Endodermal cell (in vitro differentiated cells): Measurements from ENCODE around the gene DNAJC17. TPM values are rescaled to one million over a fixed set of nuclear protein-coding genes. Genes with fewer than 3 reads are reported as not detected.

Experiments
- DNase-seq: peaks from one replicate; pipeline ENCODE4 v3.0.0-alpha.2; 2017
- H3K27ac ChIP-seq: 2 replicates; pipeline ENCODE4 v1.5.1; 2013; ENCODE audit warnings: mild to moderate bottlenecking, low read depth, low read length, moderate library complexity
- H3K27me3 ChIP-seq: 2 replicates; pipeline ENCODE4 v1.6.1; 2013; ENCODE audit warnings: mild to moderate bottlenecking, low read length, moderate library complexity; ENCODE audit not compliant: insufficient read depth, control insufficient read depth, poor library complexity, severe bottlenecking
- H3K36me3 ChIP-seq: 2 replicates; pipeline ENCODE4 v1.7.0; 2013; ENCODE audit warnings: mild to moderate bottlenecking, low read length, moderate library complexity; ENCODE audit not compliant: control insufficient read depth, insufficient read depth
- H3K4me1 ChIP-seq: one replicate; pipeline ENCODE4 v1.7.0; 2013; ENCODE audit warnings: low read length; ENCODE audit not compliant: control insufficient read depth, insufficient read depth
- H3K4me3 ChIP-seq: 2 replicates; pipeline ENCODE4 v1.5.1; 2013; ENCODE audit warnings: mild to moderate bottlenecking, low read length, moderate library complexity
- H3K9ac ChIP-seq: 2 replicates; pipeline ENCODE4 v1.6.1; 2013; ENCODE audit warnings: mild to moderate bottlenecking, low read length, moderate library complexity; ENCODE audit not compliant: poor library complexity, severe bottlenecking; ENCODE audit errors: extremely low read depth
- H3K9me3 ChIP-seq: 2 replicates; pipeline ENCODE4 v1.6.1; 2013; ENCODE audit warnings: mild to moderate bottlenecking, low read length, moderate library complexity; ENCODE audit not compliant: control insufficient read depth
- H3K27ac Mint-ChIP-seq: 2 replicates; pipeline ENCODE4 v1.8.0; 2020; ENCODE audit warnings: mixed read lengths
- H3K27me3 Mint-ChIP-seq: 2 replicates; pipeline ENCODE4 v1.8.0; 2021; ENCODE audit warnings: mild to moderate bottlenecking, mixed read lengths; ENCODE audit not compliant: insufficient read depth
- H3K36me3 Mint-ChIP-seq: 2 replicates; pipeline ENCODE4 v1.8.0; 2020; ENCODE audit warnings: low read depth, mixed read lengths
- H3K4me1 Mint-ChIP-seq: 2 replicates; pipeline ENCODE4 v1.8.0; 2020; ENCODE audit warnings: mixed read lengths
- H3K4me3 Mint-ChIP-seq: 2 replicates; pipeline ENCODE4 v1.8.0; 2020; ENCODE audit warnings: mild to moderate bottlenecking, moderate library complexity, mixed read lengths
- H3K9me3 Mint-ChIP-seq: 2 replicates; pipeline ENCODE4 v1.8.0; 2020; ENCODE audit warnings: mild to moderate bottlenecking, mixed read lengths
- WGBS, 2 experiments: methylation state at CpG; one replicate each; pipeline versions ENCODE4 v1.1.5 to v1.1.7; 2013; ENCODE audit warnings: missing lambda C conversion rate in 2 of 2, mixed read lengths in 1 of 2; ENCODE audit not compliant: insufficient coverage in 1 of 2, insufficient read length in 1 of 2; 5-methylcytosine and 5-hydroxymethylcytosine counted together
- total RNA-seq, 2 donors: library from RNA; stranded (reverse); fragmentation: NEBNext Ultra II Directional in 1 of 2; extraction: Animal tissue kit (Norgen Biotek cat#: 25700) in 1 of 2; gene quantifications; 2 replicates in 1 of 2; 3 replicates in 1 of 2; pipeline ENCODE4 v1.2.1, GENCODE V29; 2021
- TF ChIP-seq, protein P1 (sequence below): fragments of 200-600 bp; sonication (generic); conservative IDR thresholded peaks from 2 replicates; pipeline ENCODE4 v1.5.0; 2021; ENCODE audit warnings: antibody characterized with exemption, mild to moderate bottlenecking

Gene DNAJC17
- total RNA-seq, 2 donors from 2014 or later = 34.0 to 41.0 TPM

DNA sequence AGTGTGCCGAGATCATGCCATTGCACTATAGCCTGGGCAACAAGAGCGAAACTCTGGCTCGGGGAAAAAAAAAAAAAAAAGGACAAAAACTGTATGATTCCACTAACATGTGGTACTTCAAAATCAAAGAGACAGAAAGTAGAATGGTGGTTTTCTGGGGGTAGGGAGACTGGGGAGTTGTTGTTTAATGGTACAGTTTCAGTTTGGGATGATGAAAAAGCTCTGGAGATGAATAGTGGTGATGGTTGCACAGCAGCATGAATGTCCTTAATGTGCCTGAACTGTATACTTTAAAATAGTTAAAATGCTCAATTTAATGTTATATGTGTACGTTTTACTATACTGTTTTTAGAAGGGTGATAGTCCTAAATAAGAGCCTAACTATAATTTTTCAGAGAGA is 84.9 kb downstream of the DNAJC17 start:
- H3K4me1 ChIP-seq = no peaks in the 10 kb centered on the region
- H3K4me1 Mint-ChIP-seq = no peaks in the 10 kb centered on the region
- no peak overlapping the region for H3K9ac ChIP-seq
- H3K36me3 Mint-ChIP-seq = peaks cover 34% of the 10 kb centered on the region
- H3K9me3 ChIP-seq = no peaks in the 10 kb centered on the region
- 73 to 95% methylated on average over 2 to 3 of the region's 4 CpGs for WGBS, 2 experiments
- H3K27ac ChIP-seq = no peak overlapping the region
- peaks cover 63% of the 10 kb centered on the region for H3K36me3 ChIP-seq
- no peak overlapping the region for H3K4me3 Mint-ChIP-seq
- H3K27me3 ChIP-seq = no peaks in the 10 kb centered on the region
- no peak for DNase-seq
- TF ChIP-seq, protein P1, sequence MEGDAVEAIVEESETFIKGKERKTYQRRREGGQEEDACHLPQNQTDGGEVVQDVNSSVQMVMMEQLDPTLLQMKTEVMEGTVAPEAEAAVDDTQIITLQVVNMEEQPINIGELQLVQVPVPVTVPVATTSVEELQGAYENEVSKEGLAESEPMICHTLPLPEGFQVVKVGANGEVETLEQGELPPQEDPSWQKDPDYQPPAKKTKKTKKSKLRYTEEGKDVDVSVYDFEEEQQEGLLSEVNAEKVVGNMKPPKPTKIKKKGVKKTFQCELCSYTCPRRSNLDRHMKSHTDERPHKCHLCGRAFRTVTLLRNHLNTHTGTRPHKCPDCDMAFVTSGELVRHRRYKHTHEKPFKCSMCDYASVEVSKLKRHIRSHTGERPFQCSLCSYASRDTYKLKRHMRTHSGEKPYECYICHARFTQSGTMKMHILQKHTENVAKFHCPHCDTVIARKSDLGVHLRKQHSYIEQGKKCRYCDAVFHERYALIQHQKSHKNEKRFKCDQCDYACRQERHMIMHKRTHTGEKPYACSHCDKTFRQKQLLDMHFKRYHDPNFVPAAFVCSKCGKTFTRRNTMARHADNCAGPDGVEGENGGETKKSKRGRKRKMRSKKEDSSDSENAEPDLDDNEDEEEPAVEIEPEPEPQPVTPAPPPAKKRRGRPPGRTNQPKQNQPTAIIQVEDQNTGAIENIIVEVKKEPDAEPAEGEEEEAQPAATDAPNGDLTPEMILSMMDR = no peak
- no peak overlapping the region for H3K27ac Mint-ChIP-seq
- H3K9me3 Mint-ChIP-seq = no peaks in the 10 kb centered on the region
- no peak overlapping the region for H3K4me3 ChIP-seq
- no peaks in the 10 kb centered on the region for H3K27me3 Mint-ChIP-seq

DNA sequence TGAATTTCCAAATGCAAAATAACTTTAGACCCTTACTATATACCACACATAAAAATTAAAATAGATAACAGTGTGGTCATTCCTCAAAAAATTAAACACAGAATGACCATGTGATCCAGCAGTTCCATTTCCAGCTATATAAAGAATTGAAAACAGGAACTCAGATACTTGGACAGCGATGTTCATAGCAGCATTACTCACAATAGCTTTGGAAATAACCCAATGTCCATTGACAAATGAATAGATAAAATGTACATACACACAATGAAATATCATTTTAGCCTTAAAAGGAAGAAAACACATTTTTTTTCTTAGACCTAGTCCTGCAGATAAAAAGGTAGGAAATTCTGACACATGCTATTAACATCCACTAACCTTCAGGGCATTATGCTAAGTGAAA is 85.6 kb downstream of the DNAJC17 start:
- Mint-ChIP-seq H3K27ac (no peak overlapping the region), H3K36me3 (peaks cover 36% of the 10 kb centered on the region), H3K9me3 (no peaks in the 10 kb centered on the region), H3K4me1 (no peaks in the 10 kb centered on the region), H3K4me3 (no peak overlapping the region), H3K27me3 (no peaks in the 10 kb centered on the region)
- DNase-seq = no peak
- H3K4me1 ChIP-seq = no peaks in the 10 kb centered on the region
- H3K4me3 ChIP-seq = no peak overlapping the region
- H3K9ac ChIP-seq = no peak overlapping the region
- TF ChIP-seq, protein P1 = no peak
- peaks cover 63% of the 10 kb centered on the region for H3K36me3 ChIP-seq
- H3K27me3 ChIP-seq = no peaks in the 10 kb centered on the region
- no peaks in the 10 kb centered on the region for H3K9me3 ChIP-seq
- WGBS, 2 experiments = 64% methylated on average over 1 of the region's 1 CpG; no CpG with 5 or more reads in 1 of the 2 experiments
- no peak overlapping the region for H3K27ac ChIP-seq

DNA sequence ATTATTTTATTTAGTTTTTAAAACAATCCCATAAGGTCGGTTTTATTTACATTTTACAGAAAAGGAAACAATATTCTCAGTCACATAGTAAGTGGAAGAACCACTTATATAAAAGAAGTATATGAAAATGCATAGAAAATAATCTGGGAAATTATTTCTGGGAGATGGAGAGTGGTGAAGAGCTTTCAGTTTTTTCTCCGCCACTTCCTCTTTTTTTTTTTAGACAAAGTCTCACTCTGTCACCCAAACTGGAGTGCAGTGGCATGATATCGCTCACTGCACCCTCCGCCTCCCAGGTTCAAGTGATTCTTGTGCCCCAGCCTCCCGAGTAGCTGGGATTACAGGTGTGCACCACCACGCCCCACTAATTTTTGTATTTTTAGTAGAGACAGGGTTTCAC is 91.1 kb downstream of the DNAJC17 start:
- Mint-ChIP-seq H3K36me3 (peaks cover 52% of the 10 kb centered on the region), H3K4me3 (no peak overlapping the region), H3K27me3 (no peaks in the 10 kb centered on the region), H3K27ac (no peak overlapping the region), H3K9me3 (no peaks in the 10 kb centered on the region), H3K4me1 (no peaks in the 10 kb centered on the region)
- no peak for DNase-seq
- H3K4me1 ChIP-seq = no peaks in the 10 kb centered on the region
- TF ChIP-seq, protein P1 = no peak
- 93 to 99% methylated on average over 2 to 5 of the region's 6 CpGs for WGBS, 2 experiments
- H3K4me3 ChIP-seq = no peak overlapping the region
- no peaks in the 10 kb centered on the region for H3K27me3 ChIP-seq
- no peak overlapping the region for H3K9ac ChIP-seq
- peaks cover 67% of the 10 kb centered on the region for H3K36me3 ChIP-seq
- H3K9me3 ChIP-seq = no peaks in the 10 kb centered on the region
- no peak overlapping the region for H3K27ac ChIP-seq

Other genes with a start within 250 kb of the DNAJC17 start
- 10 to 100 TPM; 14.9 to 16.8 TPM for gene CCDC32, start 242.4 kb downstream of the DNAJC17 start, total RNA-seq
- 10 to 100 TPM; 16.5 to 20.5 TPM for gene RPUSD2, start 238.2 kb downstream of the DNAJC17 start, total RNA-seq
- gene KNL1, start 213.2 kb downstream of the DNAJC17 start, total RNA-seq = 10 to 100 TPM; 17.6 to 32.6 TPM
- 10 to 100 TPM; 34.1 to 50.9 TPM for gene RAD51, start 112.3 kb downstream of the DNAJC17 start, total RNA-seq
- gene RMDN3, start 52.2 kb downstream of the DNAJC17 start, total RNA-seq = 10 to 100 TPM; 15.7 to 23.5 TPM
- 10 to 100 TPM; 33.6 to 47.1 TPM for gene GCHFR, start 43.4 kb downstream of the DNAJC17 start, total RNA-seq
- gene C15orf62, start 37.5 kb downstream of the DNAJC17 start, total RNA-seq = under 1 TPM; 0.46 to 0.57 TPM
- gene ZFYVE19, start 384 bp downstream of the DNAJC17 start, total RNA-seq = 10 to 100 TPM; 15.6 to 15.9 TPM
- not detected for gene PPP1R14D, start 21.2 kb upstream of the DNAJC17 start, total RNA-seq
- gene SPINT1, start 36.6 kb upstream of the DNAJC17 start, total RNA-seq = 100 to 1,000 TPM; 129 to 141 TPM
- 1 to 10 TPM; 1.8 to 2.8 TPM for gene RHOV, start 66.8 kb upstream of the DNAJC17 start, total RNA-seq
- 10 to 100 TPM; 26.6 to 29.0 TPM for gene VPS18, start 87.0 kb upstream of the DNAJC17 start, total RNA-seq
- gene DLL4, start 121.9 kb upstream of the DNAJC17 start, total RNA-seq = under 1 TPM; 0.20 to 0.64 TPM
- 1 to 10 TPM; 6.8 to 9.0 TPM for gene CHAC1, start 146.0 kb upstream of the DNAJC17 start, total RNA-seq